PC-3 (cell line): Measurements from ENCODE around the gene STK11IP. TPM values are rescaled to one million over a fixed set of nuclear protein-coding genes. Genes with fewer than 3 reads are reported as not detected.

Experiments
- ATAC-seq: fragments of 200-7000 bp; cut with Tn5 transposase; 2 replicates; pipeline ENCODE4 v1.9.1; 2020; ENCODE audit warnings: mild to moderate bottlenecking, moderate library complexity
- BruUV-seq: library from RNA; stranded (reverse); fragments of 400-500 nt; replicated peaks from 2 replicates; lab custom pipeline; 2021; lab: Mats Ljungman, UMichigan
- CTCF ChIA-PET: fragments of 300-600 bp; sonication (Branson Sonifier 250); formaldehyde crosslinking; loops from one replicate; lab custom pipeline; 2022; ENCODE audit warnings: antibody characterized with exemption; lab: Charles Lee
- POLR2A ChIA-PET: fragments of 300-600 bp; sonication (Branson Sonifier 250); formaldehyde crosslinking; loops from one replicate; lab custom pipeline; 2022; ENCODE audit warnings: antibody characterized with exemption; ENCODE audit not compliant: unreplicated experiment; lab: Charles Lee
- DNase-seq: peaks from one replicate; pipeline ENCODE4 v3.0.0-alpha.2; 2015
- H2AFZ ChIP-seq: fragments of 300-600 bp; sonication (generic); 2 replicates; pipeline ENCODE4 v1.6.0; 2016; ENCODE audit warnings: antibody characterized with exemption, low read length
- H3F3A ChIP-seq: fragments of 300-600 bp; sonication (generic); one replicate; pipeline ENCODE4 v1.6.0; 2017; ENCODE audit warnings: antibody characterized with exemption, low read length, control low read depth, mild to moderate bottlenecking; ENCODE audit not compliant: unreplicated experiment
- H3K27ac ChIP-seq: fragments of 300-600 bp; sonication (generic); 2 replicates; pipeline ENCODE4 v1.5.1; 2016; ENCODE audit warnings: mild to moderate bottlenecking, low read length
- H3K27me3 ChIP-seq: fragments of 300-600 bp; sonication (generic); 2 replicates; pipeline ENCODE4 v1.6.1; 2016; ENCODE audit warnings: low read length, mixed read lengths
- H3K36me3 ChIP-seq: fragments of 300-600 bp; sonication (generic); 2 replicates; pipeline ENCODE4 v1.6.1; 2016; ENCODE audit warnings: low read depth, mixed run types, low read length, mixed read lengths
- H3K4me1 ChIP-seq: fragments of 300-600 bp; sonication (generic); 2 replicates; pipeline ENCODE4 v1.5.1; 2016; ENCODE audit warnings: low read length; ENCODE audit not compliant: insufficient read depth
- H3K4me2 ChIP-seq: fragments of 300-600 bp; sonication (generic); 2 replicates; pipeline ENCODE4 v1.6.0; 2016; ENCODE audit warnings: low read length
- H3K4me3 ChIP-seq: fragments of 300-600 bp; sonication (generic); 2 replicates; pipeline ENCODE4 v1.5.1; 2016; ENCODE audit warnings: mild to moderate bottlenecking, low read length, mixed read lengths
- H3K79me2 ChIP-seq: fragments of 300-600 bp; sonication (generic); 2 replicates; pipeline ENCODE4 v1.6.1; 2017; ENCODE audit warnings: low read length, mixed read lengths
- H3K9ac ChIP-seq: fragments of 300-600 bp; sonication (generic); 2 replicates; pipeline ENCODE4 v1.6.0; 2016; ENCODE audit warnings: mild to moderate bottlenecking, low read length
- H3K9me2 ChIP-seq: fragments of 300-600 bp; sonication (generic); replicated peaks from 2 replicates; pipeline ENCODE4 v1.6.1; 2016; ENCODE audit warnings: mixed run types, low read length, mixed read lengths
- H3K9me3 ChIP-seq: fragments of 300-600 bp; sonication (generic); 2 replicates; pipeline ENCODE4 v1.6.1; 2016; ENCODE audit warnings: low read length, mixed read lengths
- H4K20me1 ChIP-seq: fragments of 300-600 bp; sonication (generic); 2 replicates; pipeline ENCODE4 v1.6.1; 2016; ENCODE audit warnings: low read length, mixed read lengths
- CTCF ChIP-seq: fragments of 300-600 bp; sonication (generic); conservative IDR thresholded peaks from 2 replicates; pipeline ENCODE4 v1.5.1; 2017; ENCODE audit warnings: antibody characterized with exemption, low read depth, mild to moderate bottlenecking, low read length
- EZH2 ChIP-seq: fragments of 300-600 bp; sonication (generic); IDR thresholded peaks from one replicate; pipeline ENCODE4 v1.6.1; 2017; ENCODE audit warnings: antibody characterized with exemption, mild to moderate bottlenecking, low read length; ENCODE audit not compliant: unreplicated experiment
- EZH2phosphoT487 ChIP-seq: fragments of 300-600 bp; sonication (generic); IDR thresholded peaks from 2 replicates; pipeline ENCODE4 v1.6.1; 2018; ENCODE audit warnings: mild to moderate bottlenecking, antibody characterized with exemption, low read length, borderline replicate concordance
- intact Hi-C: fragments of 100-400 bp; cut with micrococcal nuclease; formaldehyde crosslinking; loops from 2 replicates; pipeline ENCODE4 v1.9.0; 2023
- total RNA-seq: library from RNA; depleted of rRNA; stranded (reverse); fragments of >200 nt; gene quantifications from 2 replicates; pipeline ENCODE4 v1.2.3, GENCODE V29; 2014

Gene STK11IP
- total RNA-seq, 1 experiment from 2014 or later: 17.7 TPM

GRCh38 chr2:219641390-219642068, 43.9 kb downstream of the STK11IP start:
- Histone ChIP-seq H3K4me2 (no peak overlapping the region), H3K4me3 (no peak overlapping the region), H3F3A (no peaks in the 10 kb centered on the region)

GRCh38 chr2:219642069-219642454, 44.4 kb downstream of the STK11IP start:
- POLR2A ChIA-PET: no interaction called here
- H3K4me2 ChIP-seq: no peak overlapping the region

More at GRCh38 chr2:219641390-219642068, 43.9 kb downstream of the STK11IP start:
- ChIA-PET POLR2A (no interaction called here), CTCF (no interaction called here)
- H3K4me1 ChIP-seq: peaks cover 27% of the 10 kb centered on the region
- no peaks in the 10 kb centered on the region for H3K79me2 ChIP-seq
- H2AFZ ChIP-seq: no peak overlapping the region
- H3K9me2 ChIP-seq: no peaks in the 10 kb centered on the region
- no peak overlapping the region for H3K27ac ChIP-seq
- H3K9me3 ChIP-seq: no peaks in the 10 kb centered on the region
- H4K20me1 ChIP-seq: no peaks in the 10 kb centered on the region
- intact Hi-C loops: loop anchor here (1.0 to 2.0 kb wide), 3 partner anchors 48 to 98 kb away; partner anchors contain the start of genes CHPF and OBSL1
- DNase-seq (no peak), ATAC-seq (no peak)
- no peak for TF ChIP-seq EZH2phosphoT487
- TF ChIP-seq CTCF: no peak
- no peak for TF ChIP-seq EZH2
- BruUV-seq: no TSS peak
- H3K36me3 ChIP-seq: no peaks in the 10 kb centered on the region
- H3K9ac ChIP-seq: no peak overlapping the region
- no peaks in the 10 kb centered on the region for H3K27me3 ChIP-seq

More at GRCh38 chr2:219642069-219642454, 44.4 kb downstream of the STK11IP start:
- no peak for ATAC-seq
- Histone ChIP-seq H3K79me2 (no peaks in the 10 kb centered on the region), H3K9me3 (no peaks in the 10 kb centered on the region), H2AFZ (no peak overlapping the region), H3K27me3 (no peaks in the 10 kb centered on the region), H3K9ac (no peak overlapping the region), H3F3A (no peaks in the 10 kb centered on the region), H3K4me3 (no peak overlapping the region), H3K9me2 (no peaks in the 10 kb centered on the region), H4K20me1 (no peaks in the 10 kb centered on the region), H3K4me1 (peaks cover 27% of the 10 kb centered on the region), H3K27ac (no peak overlapping the region), H3K36me3 (no peaks in the 10 kb centered on the region)
- BruUV-seq: no TSS peak
- CTCF ChIA-PET: interaction anchor here (1.3 kb wide), 1 partner anchor 47 kb away, joined by 11 read pairs; no protein-coding TSS in a partner anchor
- no peak for TF ChIP-seq CTCF
- TF ChIP-seq EZH2phosphoT487: no peak
- no peak for TF ChIP-seq EZH2
- intact Hi-C loops: loop anchor here (1.0 to 2.0 kb wide), 3 partner anchors 47 to 99 kb away; partner anchors contain the start of genes CHPF and OBSL1
- DNase-seq: no peak
